K562 (cell line): ENCODE measurements around the gene HBP1. TPM values are rescaled to one million over a fixed set of nuclear protein-coding genes. Genes with fewer than 3 reads are reported as not detected.

ENCODE experiments used
- AFF1 ChIP-seq, 2 experiments: fragments of 450-650 bp; IDR thresholded peaks; 2 replicates each; pipeline ENCODE4 v1.6.1; 2018; ENCODE audit warnings: mild to moderate bottlenecking in 2 of 2, low read depth in 1 of 2; ENCODE audit not compliant: partially characterized antibody in 2 of 2
- BCLAF1 ChIP-seq, 2 experiments: fragments of 450-650 bp in 1 of 2; IDR thresholded peaks; 2 replicates each; pipeline ENCODE4 v1.6.1; 2011 to 2017; ENCODE audit warnings: low read depth in 2 of 2, antibody characterized with exemption in 1 of 2, borderline replicate concordance in 1 of 2, low read length in 1 of 2, mild to moderate bottlenecking in 1 of 2, mixed read lengths in 1 of 2; ENCODE audit not compliant: control insufficient read depth in 1 of 2
- CGGBP1 ChIP-seq: fragments of 250-450 bp; sonication (Bioruptor Pico); IDR thresholded peaks from 2 replicates; pipeline ENCODE4 v1.9.0; 2021; ENCODE audit warnings: mild to moderate bottlenecking
- CXXC5 ChIP-seq: fragments of 250-450 bp; sonication (Bioruptor Pico); IDR thresholded peaks from 2 replicates; pipeline ENCODE4 v1.8.0; 2022; ENCODE audit warnings: inconsistent platforms, mild to moderate bottlenecking, moderate library complexity
- E2F3 ChIP-seq: fragments of 250-450 bp; sonication (Bioruptor Pico); IDR thresholded peaks from 2 replicates; pipeline ENCODE4 v1.4.0; 2020; ENCODE audit warnings: mild to moderate bottlenecking
- LARP7 ChIP-seq: fragments of 450-650 bp; IDR thresholded peaks from 2 replicates; pipeline ENCODE4 v1.6.1; 2016
- PREB ChIP-seq: sonication (generic); formaldehyde crosslinking; IDR thresholded peaks from 2 replicates; pipeline ENCODE4 v1.8.1; 2023; ENCODE audit warnings: mild to moderate bottlenecking, missing genetic modification reagents
- PRPF4 ChIP-seq: fragments of 200-400 bp; formaldehyde crosslinking; IDR thresholded peaks from one replicate; pipeline ENCODE4 v1.6.1; 2017; ENCODE audit warnings: low read length, low read depth, mild to moderate bottlenecking; ENCODE audit not compliant: insufficient read depth, poor library complexity, severe bottlenecking
- ZFP1 ChIP-seq: fragments of 450-650 bp; formaldehyde crosslinking; IDR thresholded peaks from 2 replicates; pipeline ENCODE4 v1.4.0; 2020; ENCODE audit warnings: mild to moderate bottlenecking, mixed read lengths
- ZNF274 ChIP-seq: IDR thresholded peaks from 2 replicates; pipeline ENCODE4 v1.6.1; 2011; ENCODE audit warnings: low read depth, mild to moderate bottlenecking, low read length, moderate library complexity, borderline replicate concordance
- ZNF445 ChIP-seq: fragments of 250-450 bp; sonication (Bioruptor Pico); IDR thresholded peaks from 2 replicates; pipeline ENCODE4 v1.4.0; 2020; ENCODE audit warnings: low read depth, mild to moderate bottlenecking, moderate library complexity
- polyA plus RNA-seq, 8 experiments: library from polyadenylated mRNA; depleted of rRNA in 4 of 8; stranded (reverse) in 5 of 8; unstranded in 3 of 8; fragments of >200 nt; fragmentation: Nextera tagmentation in 2 of 8; fragmentation: Illumina TruSeq in 1 of 8; extraction: Ambion mirVana in 2 of 8; extraction: Trizol in 1 of 8; gene quantifications; 2 replicates each; pipeline versions ENCODE4 v1.2.1 to v1.2.3, GENCODE V29; 2011 to 2014; ENCODE audit warnings: inconsistent platforms in 1 of 8, missing spikeins in 1 of 8
- total RNA-seq, 7 experiments: library from RNA; depleted of rRNA in 6 of 7; stranded (reverse); fragments of >200 nt in 6 of 7; fragmentation: Illumina TruSeq in 2 of 7; extraction: Trizol in 2 of 7; gene quantifications; 2 replicates each; pipeline versions ENCODE4 v1.2.1 to v1.2.3, GENCODE V29; 2011 to 2021; ENCODE audit warnings: low replicate concordance in 1 of 7
- TF ChIP-seq, protein P1 (sequence below): fragments of 150-350 bp; IDR thresholded peaks from 2 replicates; pipeline ENCODE4 v1.6.1; 2014; ENCODE audit warnings: low read depth, mild to moderate bottlenecking, low read length, borderline replicate concordance

The HBP1 gene
- total and polyA plus RNA-seq, 9 of the 15 experiments (the other 6 are each of a cell fraction or from before 2014, with no cell fraction given): 18.7 to 59.9 (median 27.0) TPM

DNA sequence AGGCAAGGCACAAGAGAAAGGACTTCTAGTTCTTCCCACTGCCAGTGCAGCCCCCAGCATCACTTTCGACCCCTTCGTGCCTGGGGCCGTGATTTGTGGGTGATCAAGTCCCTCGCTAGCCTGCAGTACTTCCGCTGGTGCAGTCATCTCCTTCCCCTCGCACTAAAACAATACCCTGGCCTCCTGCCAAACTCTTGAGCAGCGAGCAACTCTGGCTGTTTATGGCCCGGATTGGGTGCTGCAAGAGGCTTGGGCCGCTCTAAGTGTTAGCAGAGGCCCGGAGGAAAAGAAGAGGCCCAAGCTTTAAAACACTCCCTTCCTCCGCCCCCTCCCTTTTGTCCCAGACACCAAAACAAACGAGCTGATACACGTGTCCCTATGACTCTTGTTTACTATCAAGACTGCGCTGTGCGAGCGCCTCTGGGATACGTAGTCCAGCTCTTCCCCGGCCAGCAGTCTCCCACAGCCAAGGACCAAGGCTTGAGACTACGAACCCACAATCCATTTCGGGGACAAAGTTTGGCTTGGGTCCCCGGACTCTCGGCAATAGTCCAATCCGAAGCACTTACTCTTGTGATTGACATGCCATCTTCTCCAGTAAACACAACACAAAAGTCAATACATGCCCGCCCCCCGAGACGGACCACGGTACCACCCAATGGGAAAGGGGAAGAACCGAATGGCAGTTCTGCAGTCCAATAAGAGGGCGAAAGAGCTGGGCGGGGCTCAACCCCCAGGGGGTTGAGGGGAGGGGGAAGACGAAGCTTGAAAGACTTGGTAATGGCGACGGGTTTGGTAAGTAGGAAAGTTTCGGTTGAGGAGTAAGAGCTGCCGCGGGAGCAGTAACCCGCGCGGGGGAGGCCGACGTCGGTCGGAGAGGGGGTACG is at the start of gene HBP1 (continued):
- TF ChIP-seq AFF1 (IDR thresholded peaks at IDR 0.05; ENCODE audit: low read depth in 1 of 2, partially characterized antibody in 2 of 2) (peak; percentile 49 to 99), E2F3 (CRISPR knock-in tag) (0 out of 2 replicates have a peak, but pooled peaks have one; percentile 10), ZNF445 (CRISPR knock-in tag) (no peak), ZFP1 (CRISPR knock-in tag) (no peak), CXXC5 (CRISPR knock-in tag) (peak; percentile 95), PREB (CRISPR knock-in tag) (no peak), LARP7 (0 out of 2 replicates have a peak, but pooled peaks have one; percentile 48), PRPF4 (no peak), ZNF274 (no peak), CGGBP1 (CRISPR knock-in tag) (0 out of 2 replicates have a peak, but pooled peaks have one; percentile 2), BCLAF1 (IDR thresholded peaks at IDR 0.05; ENCODE audit: borderline replicate concordance in 1 of 2, control insufficient read depth in 1 of 2, low read depth in 2 of 2, low read length in 1 of 2) (no peak)
- TF ChIP-seq, protein P1, sequence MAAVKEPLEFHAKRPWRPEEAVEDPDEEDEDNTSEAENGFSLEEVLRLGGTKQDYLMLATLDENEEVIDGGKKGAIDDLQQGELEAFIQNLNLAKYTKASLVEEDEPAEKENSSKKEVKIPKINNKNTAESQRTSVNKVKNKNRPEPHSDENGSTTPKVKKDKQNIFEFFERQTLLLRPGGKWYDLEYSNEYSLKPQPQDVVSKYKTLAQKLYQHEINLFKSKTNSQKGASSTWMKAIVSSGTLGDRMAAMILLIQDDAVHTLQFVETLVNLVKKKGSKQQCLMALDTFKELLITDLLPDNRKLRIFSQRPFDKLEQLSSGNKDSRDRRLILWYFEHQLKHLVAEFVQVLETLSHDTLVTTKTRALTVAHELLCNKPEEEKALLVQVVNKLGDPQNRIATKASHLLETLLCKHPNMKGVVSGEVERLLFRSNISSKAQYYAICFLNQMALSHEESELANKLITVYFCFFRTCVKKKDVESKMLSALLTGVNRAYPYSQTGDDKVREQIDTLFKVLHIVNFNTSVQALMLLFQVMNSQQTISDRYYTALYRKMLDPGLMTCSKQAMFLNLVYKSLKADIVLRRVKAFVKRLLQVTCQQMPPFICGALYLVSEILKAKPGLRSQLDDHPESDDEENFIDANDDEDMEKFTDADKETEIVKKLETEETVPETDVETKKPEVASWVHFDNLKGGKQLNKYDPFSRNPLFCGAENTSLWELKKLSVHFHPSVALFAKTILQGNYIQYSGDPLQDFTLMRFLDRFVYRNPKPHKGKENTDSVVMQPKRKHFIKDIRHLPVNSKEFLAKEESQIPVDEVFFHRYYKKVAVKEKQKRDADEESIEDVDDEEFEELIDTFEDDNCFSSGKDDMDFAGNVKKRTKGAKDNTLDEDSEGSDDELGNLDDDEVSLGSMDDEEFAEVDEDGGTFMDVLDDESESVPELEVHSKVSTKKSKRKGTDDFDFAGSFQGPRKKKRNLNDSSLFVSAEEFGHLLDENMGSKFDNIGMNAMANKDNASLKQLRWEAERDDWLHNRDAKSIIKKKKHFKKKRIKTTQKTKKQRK: peak; percentile 99
